ACHN (cell line): ENCODE results near the gene TXNDC11.
A peak's percentile ranks its signal among the peaks of the same experiment; 100 is the strongest.

ENCODE experiments used
- DNase-seq: peaks from one replicate; pipeline ENCODE4 v3.0.0-alpha.2; 2015
- in situ Hi-C: cut with HindIII; loops from 2 replicates; pipeline ENCODE4 v1.10.0; 2017; ENCODE audit warnings: low sequenced_read_pairs, low pct_ligation_motif_present, low pct_unique_long_range_greater_than_20kb

The TXNDC11 gene

DNA sequence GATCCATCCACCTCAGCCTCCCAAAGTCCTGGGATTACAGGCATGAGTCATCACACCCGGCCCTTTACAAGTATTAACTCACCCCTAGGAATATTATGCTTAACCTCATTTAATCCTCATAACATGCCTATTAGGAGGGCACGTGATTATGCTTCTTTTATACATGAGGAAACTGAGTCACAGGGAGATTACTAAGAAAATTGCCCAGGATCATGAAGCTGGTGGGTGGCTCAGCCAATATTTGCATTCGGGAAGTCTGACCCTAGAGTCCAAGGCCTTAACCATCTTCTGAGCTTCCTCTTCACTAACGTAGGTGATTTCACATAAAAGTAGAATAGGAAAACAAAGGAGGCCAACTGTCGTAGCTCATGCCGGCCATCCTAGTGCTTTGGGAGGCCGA, 93.4 kb downstream of the TXNDC11 start:
- in situ Hi-C loops = no loop called here
- no peak for DNase-seq

DNA sequence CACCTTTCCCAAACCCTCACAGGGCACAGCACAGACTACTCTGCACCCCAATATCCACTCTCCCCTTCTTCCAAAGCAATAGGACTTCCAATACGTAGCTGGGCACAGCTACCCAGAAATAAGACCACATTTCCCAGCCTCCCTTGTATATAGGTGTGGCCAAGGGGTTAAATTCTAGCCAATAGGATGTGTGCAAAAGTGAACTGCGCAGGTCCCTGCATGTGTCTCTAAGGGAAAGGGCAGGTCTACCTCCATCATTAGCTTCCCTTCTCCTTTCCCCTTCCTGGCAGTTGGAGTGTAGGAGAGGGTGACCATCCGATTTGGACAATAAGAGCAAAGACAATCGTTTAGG, 99.9 kb downstream of the TXNDC11 start:
- in situ Hi-C loops = no loop called here
- DNase-seq = no peak

DNA sequence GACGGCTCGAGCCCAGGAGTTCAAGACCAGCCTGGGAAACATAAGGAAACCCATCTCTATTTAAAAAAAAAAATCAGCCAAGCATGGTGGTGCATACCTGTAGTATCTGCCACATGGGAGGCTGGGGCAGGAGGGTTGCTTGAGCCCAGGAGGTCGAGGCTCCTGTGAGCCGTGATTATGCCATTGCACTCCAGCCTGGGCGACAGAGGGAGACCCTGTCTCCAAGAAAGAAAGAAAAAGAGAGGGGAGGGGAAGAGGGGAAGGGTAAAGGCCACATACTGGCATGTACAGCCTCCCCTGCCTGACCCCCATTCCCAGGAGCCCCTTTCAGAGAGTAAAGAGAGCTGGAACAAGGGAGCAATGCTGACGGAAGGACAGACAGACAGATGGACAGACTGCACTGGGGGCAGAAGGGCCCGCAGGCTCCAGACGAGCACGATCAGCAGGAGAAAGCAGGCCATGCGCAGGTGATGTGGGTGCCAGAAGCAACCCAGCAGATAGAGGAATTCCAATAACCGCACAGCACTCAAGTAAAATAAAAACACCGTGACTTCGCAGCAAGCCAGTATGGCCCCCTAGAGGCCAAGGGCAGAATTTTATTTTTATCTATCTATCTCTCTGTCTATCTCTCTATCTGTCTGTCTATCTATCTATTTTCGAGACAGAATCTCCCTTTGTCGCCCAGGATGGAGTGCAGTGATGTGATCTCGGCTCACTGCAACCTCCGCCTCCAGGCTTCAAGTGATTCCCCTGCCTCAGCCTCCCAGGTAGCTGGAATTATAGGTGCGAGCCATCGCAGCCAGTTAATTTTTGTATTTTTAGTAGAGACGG, 101.5 kb downstream of the TXNDC11 start:
- in situ Hi-C loops = no loop called here
- DNase-seq = peak; percentile 73

DNA sequence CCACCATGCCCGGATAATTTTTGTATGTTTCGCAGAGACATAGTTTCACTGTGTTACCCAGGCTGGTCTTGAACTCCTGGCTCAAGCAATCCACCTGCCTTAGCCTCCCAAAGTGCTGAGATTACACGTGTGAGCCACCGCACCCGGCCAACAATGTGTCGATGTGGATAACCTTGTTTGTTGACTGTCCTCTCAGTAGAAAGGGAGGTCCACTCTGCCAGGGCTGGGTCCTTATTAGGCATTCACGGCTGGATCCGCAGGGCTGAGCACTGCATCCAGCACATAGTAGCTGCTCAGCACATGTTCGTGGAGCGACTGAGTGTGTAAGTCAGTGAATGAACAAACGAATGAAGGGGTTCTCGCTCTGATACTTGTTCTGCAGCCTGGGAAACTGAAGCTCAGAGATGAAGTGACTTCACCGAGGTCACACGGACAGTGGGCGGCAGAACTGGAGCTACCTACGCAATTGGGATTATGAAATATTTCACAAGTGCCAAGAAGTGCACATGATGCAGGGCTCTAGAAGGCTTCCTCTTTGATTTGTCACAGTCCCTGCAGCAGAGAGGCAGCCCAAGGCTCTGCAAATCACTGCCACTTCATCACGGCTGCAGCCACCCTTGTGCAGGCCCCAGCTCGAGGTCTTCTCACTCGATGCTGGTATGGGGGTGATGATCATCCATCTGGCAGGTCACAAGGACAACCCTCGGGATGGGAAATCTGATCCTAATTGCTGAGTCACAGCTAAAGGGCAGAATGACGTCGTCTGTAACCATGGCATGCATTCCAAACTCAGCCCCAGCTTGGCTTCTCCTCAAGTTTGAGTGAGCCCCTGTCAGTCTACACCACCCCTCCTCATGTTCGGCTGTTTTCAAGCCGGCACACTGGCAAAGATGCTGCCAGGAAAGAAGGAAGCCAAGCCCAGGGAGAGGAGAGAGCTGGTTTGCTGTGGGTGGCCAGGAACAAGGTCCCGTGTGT, 102.4 kb downstream of the TXNDC11 start:
- in situ Hi-C loops = no loop called here
- peak; percentile 61 for DNase-seq

DNA sequence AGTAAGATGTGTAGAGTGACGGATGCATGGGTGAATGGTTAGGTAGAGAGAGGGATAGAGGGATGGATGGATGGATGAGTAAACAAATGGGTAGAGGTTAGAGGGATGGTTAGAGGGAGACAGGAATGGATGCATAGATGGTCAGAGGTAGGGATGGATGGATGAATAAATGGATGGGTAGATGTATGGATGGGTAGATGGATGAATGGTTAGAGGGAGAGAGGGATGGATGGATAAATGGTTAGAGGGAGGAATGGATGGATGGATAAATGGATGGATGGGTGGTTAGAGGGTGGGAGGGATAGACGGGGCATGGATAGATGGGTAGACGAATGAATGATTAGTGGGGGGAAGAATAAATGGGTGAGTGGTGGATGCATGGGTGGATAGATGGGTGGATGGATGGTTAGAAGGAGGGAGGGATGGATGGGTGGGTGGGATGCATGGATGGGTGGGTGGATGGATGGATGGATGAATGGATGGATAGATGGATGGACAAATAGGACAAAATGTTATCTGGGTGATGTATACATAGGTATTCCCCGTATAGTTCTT, 103.6 kb downstream of the TXNDC11 start:
- no peak for DNase-seq
- in situ Hi-C loops = no loop called here

DNA sequence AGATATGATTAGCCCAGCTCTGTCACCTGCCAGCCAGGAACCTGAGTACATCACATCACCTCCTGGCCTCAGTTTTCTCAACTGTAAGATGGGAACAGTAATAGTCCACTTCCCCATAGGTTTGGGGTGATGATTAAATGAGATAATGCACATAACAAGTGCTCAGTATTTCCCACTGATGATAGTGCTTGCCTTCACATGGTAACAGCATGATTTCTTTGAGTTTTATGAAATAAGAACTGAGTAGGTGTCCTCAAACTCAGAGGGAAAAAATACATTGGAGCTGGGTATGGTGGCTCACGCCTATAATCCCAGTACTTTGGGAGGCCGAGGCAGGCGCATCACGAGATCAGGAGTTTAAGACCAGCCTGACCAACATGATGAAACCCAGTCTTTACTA, 104.5 kb downstream of the TXNDC11 start:
- in situ Hi-C loops = no loop called here
- DNase-seq = no peak

DNA sequence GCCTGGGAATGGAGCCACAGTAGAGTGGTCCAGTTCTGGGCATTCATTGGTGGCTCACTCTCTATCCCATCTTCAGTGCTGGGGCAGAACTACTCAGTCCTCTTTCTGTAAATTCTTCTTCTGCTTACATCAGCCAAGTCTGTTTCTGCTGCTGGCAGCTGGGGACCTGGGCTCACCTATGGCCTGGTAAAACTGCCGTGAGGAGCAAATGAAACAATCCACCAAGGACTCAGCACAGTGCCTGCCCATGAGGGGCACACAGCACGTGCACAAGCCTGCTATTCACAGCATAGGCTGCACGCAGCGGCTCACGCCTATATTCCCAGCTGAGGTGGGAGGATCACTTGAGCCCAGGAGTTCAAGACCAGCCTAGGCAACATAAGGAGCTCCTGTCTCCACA, 105.3 kb downstream of the TXNDC11 start:
- in situ Hi-C loops = no loop called here

DNA sequence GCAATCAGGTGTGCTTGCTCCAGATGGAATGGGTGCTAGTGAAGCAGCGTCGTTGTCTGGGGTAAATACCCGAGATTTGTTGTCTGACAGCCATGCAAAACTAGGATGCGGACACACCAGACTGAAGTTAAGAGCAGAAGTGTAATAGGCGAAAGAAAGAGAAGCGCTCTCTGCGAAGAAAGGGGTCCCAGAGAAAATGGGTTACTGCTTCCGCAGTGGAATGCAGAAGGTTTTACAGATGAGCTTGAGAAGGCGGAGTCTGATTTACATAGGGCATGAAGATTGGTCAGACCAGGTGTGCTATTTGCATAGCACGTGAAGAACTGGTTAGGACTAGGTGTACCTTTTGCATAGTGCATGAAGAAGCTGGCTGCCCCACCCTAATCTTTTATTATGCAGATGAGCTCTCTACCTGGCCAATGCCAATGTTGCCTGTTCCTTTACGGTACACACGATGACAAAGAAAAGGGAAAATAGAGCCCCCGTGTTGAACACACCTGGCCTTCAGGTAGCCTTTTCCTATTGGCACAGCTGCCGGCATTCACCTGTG, 106.4 kb downstream of the TXNDC11 start:
- DNase-seq = no peak
- in situ Hi-C loops = no loop called here

More for the DNA sequence above, 105.3 kb downstream of the TXNDC11 start:
- no peak for DNase-seq

DNA sequence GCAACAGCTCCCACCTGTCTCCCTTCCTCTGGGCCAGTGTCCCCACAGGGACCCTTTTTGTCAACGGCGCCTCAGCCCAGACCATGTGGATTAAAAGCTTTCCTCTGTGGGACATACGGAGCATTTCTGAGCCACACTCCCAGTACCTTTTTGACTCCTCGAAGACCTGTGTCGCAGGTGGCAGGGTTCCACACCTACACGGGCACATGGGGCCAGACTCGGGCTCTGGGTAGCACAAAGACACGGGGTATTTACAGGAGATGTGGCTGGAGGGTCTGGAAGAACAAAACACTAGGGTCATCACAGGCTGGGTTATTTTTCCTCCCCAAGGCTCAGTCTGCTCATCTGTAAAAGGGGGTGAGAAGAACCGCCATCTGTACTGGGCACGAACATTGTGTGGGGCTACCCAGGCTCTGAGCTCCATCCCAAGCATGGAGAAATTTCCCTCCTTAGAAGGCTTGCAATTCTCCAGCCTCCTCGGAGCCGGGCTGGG, 106.9 kb downstream of the TXNDC11 start:
- no peak for DNase-seq
- in situ Hi-C loops = no loop called here

DNA sequence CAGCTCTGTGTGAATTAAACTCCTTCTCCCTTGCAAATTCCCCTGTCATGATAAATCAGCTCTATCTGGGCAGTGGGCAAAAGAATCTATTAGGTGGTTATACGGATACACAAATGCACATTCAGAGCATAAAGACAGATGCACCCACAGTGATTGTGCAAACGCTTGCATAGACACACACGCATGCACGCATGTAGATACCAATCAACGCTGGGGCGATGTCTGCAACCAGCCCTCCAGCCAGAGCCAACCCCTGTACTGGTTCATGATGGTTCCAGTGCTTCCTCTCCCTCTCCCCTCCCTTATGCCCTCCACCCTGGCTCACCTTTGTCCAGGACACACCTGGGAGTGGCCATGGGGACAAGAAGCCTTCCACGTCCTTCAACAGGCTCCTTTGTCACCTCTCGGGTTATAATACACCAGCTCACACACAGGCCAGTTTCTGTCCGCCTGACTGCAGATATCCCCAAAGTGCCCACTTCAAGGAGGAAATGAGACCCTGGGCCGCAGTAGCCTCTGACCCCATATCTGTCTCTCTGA, 107.5 kb downstream of the TXNDC11 start:
- in situ Hi-C loops = no loop called here

DNA sequence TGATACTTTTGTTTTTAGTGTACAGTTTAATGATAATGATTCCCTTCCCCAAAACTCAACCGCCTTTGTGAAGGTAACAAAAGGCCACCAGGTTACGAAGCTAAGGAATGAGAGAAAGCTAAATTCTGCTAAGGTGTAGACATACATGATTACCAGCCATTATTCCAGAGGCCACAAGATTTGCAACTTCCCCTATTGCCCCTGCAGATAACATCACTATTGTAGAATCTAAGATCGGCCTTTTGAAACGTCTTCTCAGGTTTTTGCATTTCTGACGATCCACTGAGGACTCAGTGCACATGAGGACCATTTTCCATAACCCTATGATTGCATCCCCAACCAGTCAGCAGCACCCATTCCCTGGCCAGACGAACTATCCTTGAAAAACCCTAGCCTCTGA, 108.3 kb downstream of the TXNDC11 start:
- DNase-seq = no peak
- in situ Hi-C loops = no loop called here

More for the DNA sequence above, 107.5 kb downstream of the TXNDC11 start:
- no peak for DNase-seq

DNA sequence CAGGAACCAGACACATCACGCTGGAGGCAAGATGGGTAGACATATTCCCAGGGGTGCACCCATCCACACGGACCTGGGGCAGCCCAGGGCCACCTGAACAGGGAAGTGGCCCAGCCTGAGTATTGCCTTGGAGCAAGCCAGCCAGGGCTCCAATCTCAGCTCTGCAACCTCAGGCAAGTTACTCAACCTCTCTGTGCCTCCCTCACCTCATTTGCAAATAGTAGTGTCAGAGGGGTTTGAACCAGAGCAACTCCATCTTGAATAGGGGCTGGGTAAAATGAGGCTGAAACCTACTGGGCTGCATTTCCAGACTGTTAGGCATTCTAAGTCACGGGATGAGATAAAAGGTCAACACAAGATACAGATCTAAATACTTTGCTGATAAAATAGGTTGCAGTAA, 109.5 kb downstream of the TXNDC11 start:
- in situ Hi-C loops = no loop called here
- DNase-seq = no peak

DNA sequence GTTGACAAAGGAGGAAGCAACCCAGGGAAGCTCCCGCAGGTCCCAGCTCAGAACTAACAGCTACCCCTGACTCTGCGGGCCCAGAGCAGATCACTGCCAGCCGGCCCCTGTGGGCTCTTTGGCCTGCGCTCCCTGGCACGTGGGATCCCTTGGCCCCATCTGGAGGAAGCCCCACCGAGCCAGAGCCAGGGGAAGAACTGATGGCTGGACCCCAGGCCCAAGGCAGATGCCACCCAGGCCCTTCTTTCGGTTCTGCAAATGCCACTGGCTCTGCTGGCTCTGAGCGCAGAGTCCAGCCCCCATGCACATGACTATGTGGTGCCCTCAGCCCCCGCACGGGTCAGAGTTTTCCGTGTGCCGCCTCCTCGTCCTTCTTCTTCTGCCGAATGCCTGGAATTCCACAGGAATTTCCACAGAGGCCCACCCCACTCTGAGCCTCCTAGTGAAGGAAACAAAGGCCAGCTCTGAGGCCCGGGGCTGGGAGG, 110.2 kb downstream of the TXNDC11 start:
- in situ Hi-C loops = no loop called here
- DNase-seq = no peak

DNA sequence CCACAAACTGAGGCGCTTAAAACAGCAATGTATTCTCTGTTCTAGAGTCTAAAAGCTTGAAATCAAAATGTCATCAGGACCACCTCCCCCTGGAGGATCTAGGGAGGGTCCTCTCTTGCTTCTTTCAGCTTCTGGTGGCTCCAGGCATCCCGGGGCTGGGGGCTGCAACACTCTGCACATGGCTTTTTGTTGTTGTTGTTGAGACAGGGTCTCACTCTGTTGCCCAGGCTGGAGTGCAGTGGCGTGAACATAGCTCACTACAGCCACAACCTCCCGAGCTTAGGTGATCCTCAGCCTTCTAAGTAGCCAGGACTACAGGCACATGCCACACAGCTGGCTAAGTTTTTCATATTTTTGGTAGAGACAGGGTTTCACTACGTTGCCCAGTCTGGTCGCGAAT, 111.4 kb downstream of the TXNDC11 start:
- in situ Hi-C loops = no loop called here
- no peak for DNase-seq

DNA sequence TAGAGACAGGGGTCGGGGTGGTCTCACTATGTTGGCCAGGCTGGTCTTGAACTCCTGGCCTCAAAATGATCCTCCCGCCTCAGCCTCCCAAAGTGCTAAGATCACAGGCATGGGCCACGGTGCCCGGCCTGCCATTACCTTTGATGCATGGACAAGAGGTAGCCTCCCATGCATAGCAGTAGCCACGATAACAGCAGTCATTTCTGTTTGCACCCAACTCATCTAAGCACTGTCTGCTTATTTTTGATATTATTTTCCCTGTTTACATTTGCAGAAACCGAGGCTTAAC, 111.9 kb downstream of the TXNDC11 start:
- no peak for DNase-seq
- in situ Hi-C loops = no loop called here

DNA sequence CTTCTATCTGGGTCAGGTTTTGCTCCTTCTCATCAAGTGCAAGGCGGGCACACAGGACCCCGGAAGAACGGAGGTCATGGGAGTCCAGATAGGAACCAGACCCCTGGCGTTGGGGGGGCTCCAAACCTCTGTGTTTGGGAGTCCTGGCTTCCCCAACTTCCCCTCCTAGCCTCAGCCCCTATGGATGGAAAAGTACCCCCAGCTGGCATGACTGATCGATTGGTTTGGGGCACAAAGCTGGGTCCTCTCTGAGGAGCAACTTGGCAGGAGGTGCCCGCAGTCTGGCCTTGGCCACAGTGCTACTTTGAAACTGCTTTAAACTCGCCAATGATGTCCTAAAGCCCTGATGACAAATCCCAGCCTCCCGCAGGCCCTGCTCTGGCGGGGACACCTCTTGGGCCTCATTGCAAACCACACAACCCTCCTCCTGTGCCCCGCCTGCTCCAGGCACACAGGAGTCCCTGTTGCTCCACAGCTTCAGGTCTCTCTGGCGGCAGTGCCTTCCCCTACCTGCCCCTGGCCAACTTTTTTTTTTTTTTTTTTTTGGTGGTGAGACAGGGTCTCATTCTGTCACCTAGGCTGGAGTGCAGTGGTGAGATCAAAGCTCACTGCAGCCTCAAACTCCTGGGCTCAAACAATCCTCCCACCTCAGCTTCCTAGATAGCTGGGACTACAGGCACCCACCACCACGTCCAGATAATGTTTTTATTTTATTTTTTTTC, 112.5 kb downstream of the TXNDC11 start:
- in situ Hi-C loops = no loop called here
- DNase-seq = no peak
